Activated naive CD4-positive, alpha-beta T cell treated with anti-CD3 and anti-CD28 coated beads, Interleukin-2, amount 10 ng/mL, durations not matched to agents 7 days and 5 days (primary cell): Measurements from ENCODE around the gene CXCR4.
A peak's percentile ranks its signal among the peaks of the same experiment; 100 is the strongest.

Source experiments
- CTCF ChIA-PET: fragments of 350-600 bp; sonication (Branson Sonifier 250); formaldehyde crosslinking; loops from one replicate; lab custom pipeline; 2021; ENCODE audit warnings: antibody characterized with exemption; lab: Charles Lee
- DNase-seq: peaks from one replicate; pipeline ENCODE4 v3.0.0-alpha.2; 2020
- H3K27ac Mint-ChIP-seq: one replicate; pipeline ENCODE4 v1.8.0; 2021; ENCODE audit warnings: mild to moderate bottlenecking, moderate library complexity, mixed read lengths
- H3K27me3 Mint-ChIP-seq: one replicate; pipeline ENCODE4 v1.8.0; 2021; ENCODE audit warnings: mild to moderate bottlenecking, mixed read lengths
- H3K36me3 Mint-ChIP-seq: one replicate; pipeline ENCODE4 v1.8.0; 2021; ENCODE audit warnings: mixed read lengths
- H3K4me1 Mint-ChIP-seq: one replicate; pipeline ENCODE4 v1.8.0; 2021; ENCODE audit warnings: mixed read lengths
- H3K4me3 Mint-ChIP-seq: one replicate; pipeline ENCODE4 v1.8.0; 2021; ENCODE audit warnings: mild to moderate bottlenecking, moderate library complexity, mixed read lengths
- H3K9me3 Mint-ChIP-seq: one replicate; pipeline ENCODE4 v1.8.0; 2021; ENCODE audit warnings: mixed read lengths

The CXCR4 gene

GRCh38 chr2:136136931-136137330, 19.0 kb upstream of the CXCR4 start:
- Mint-ChIP-seq H3K36me3 (peaks cover 5% of the 10 kb centered on the region), H3K27ac (peak overlapping the region; percentile 95), H3K4me3 (no peak overlapping the region), H3K27me3 (peaks cover 32% of the 10 kb centered on the region), H3K4me1 (peaks cover 90% of the 10 kb centered on the region), H3K9me3 (no peaks in the 10 kb centered on the region)
- DNase-seq, result no peak
- CTCF ChIA-PET, result interaction anchor here (0.8 to 2.2 kb wide), 5 partner anchors 53 to 247 kb away, joined by 3 to 9 read pairs (median 3); no protein-coding TSS in a partner anchor

DNA sequence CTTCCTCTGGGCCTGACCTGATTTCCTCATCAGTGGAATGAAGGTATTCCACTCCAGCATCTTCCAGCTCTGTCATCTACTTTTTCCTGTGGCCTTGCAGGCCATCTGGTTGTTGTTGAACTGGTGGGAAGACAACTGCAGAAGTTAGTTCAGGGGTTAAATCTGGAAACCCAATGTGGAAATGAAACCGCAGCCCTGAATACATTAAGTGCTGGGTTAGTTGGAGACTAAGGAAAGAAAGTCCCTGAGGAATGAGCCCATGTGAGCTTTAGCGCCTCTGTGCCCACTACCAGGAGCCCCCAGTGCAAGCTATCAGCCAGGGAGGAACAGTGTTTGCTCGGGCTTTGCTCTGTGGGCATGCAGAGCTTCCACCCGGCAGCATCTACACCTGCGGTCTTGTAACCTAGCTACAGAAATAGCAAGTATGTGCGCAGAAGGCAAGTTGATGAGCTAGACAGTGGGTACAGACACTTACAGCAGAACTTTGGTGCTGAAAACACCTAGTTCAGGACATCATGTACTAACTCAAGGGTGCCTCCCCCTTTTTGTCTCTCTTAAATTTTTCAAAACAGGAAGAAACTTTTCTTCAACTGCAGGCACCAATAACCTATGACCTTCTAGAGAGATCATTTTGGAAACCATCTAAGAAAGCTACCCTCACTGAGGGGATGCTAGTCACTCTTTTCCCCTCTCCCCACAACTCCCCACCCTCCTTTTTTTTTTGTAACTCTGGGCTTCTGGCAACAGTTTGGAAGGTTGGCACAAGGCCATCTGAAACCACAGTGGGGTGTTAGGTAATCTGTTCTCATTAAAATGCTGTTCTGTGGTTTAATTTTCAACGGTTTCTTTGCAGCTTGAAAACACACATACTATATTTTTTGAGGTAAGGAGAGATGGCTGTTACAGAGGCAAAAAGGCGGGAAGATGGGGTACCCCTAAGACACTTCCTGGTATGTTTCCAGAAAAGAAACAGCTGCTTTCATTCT, 18.3 kb upstream of the CXCR4 start:
- DNase-seq, result peak; percentile 79

DNA sequence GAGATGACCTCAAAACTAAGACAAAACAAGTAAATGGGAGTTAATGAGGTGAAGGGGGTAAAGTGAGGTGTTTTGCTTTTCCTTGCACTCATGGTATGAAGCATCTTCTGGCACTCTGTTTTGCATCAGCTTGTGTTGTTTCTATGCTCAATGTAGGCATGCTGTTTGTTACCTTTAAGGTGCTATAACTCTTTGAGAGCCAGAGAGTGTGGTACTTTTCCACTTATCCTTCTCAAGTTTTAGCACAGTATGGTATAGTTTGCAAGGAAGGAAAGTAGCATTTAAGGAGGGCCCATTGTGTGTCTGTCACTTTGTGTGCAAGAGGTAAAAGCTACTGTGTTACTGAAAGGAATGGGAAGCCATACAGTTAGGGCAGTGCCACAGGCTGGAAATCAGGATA, 17.5 kb upstream of the CXCR4 start:
- peaks cover 28% of the 10 kb centered on the region for H3K27me3 Mint-ChIP-seq
- CTCF ChIA-PET, result interaction anchor here (1.4 to 1.7 kb wide), 2 partner anchors 78 to 209 kb away, joined by 3 to 4 read pairs; no protein-coding TSS in a partner anchor

More for the DNA sequence above, 18.3 kb upstream of the CXCR4 start:
- Mint-ChIP-seq H3K36me3 (peaks cover 5% of the 10 kb centered on the region), H3K4me3 (peak overlapping the region; percentile 17), H3K27me3 (peaks cover 28% of the 10 kb centered on the region), H3K27ac (peak overlapping the region; percentile 95), H3K9me3 (no peaks in the 10 kb centered on the region), H3K4me1 (peaks cover 93% of the 10 kb centered on the region)
- CTCF ChIA-PET, result interaction anchor here (0.8 to 2.2 kb wide), 7 partner anchors 10 to 248 kb away, joined by 3 to 9 read pairs (median 3); no protein-coding TSS in a partner anchor

DNA sequence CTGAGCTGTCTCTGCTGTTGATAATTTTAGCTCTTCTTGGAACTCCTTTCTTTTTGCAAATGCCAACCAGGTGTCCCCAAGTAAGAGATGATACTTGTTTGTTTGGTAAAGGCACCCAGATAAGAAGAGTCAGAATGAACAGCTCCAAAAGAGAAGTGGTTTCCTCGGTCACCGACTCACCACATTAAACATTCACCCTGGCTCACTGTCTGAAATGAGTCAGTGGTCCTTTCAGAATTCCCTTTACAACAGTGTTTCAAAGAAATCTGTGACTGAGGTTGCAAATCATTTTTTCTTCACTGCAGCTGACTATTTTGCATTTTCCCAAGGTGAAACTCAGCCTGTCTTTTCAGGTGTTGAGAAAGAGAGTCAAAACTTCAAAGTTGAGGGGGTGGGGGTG, 16.2 kb upstream of the CXCR4 start:
- peaks cover 22% of the 10 kb centered on the region for H3K27me3 Mint-ChIP-seq
- DNase-seq, result peak; percentile 85
- H3K4me1 Mint-ChIP-seq, result peaks cover 100% of the 10 kb centered on the region
- H3K27ac Mint-ChIP-seq, result peak overlapping the region; percentile 99
- peak overlapping the region; percentile 60 for H3K4me3 Mint-ChIP-seq
- H3K36me3 Mint-ChIP-seq, result peaks cover 9% of the 10 kb centered on the region
- no peaks in the 10 kb centered on the region for H3K9me3 Mint-ChIP-seq
- CTCF ChIA-PET, result interaction anchor here (0.6 to 3.3 kb wide), 7 partner anchors 9 to 248 kb away, joined by 3 to 9 read pairs (median 3); no protein-coding TSS in a partner anchor

More for the DNA sequence above, 17.5 kb upstream of the CXCR4 start:
- Mint-ChIP-seq H3K4me3 (no peak overlapping the region), H3K36me3 (peaks cover 8% of the 10 kb centered on the region), H3K9me3 (no peaks in the 10 kb centered on the region), H3K27ac (peak overlapping the region; percentile 95), H3K4me1 (peaks cover 98% of the 10 kb centered on the region)
- no peak for DNase-seq

GRCh38 chr2:136133586-136133985, 15.6 kb upstream of the CXCR4 start:
- peak overlapping the region; percentile 60 for H3K4me3 Mint-ChIP-seq
- DNase-seq, result no peak
- H3K36me3 Mint-ChIP-seq, result peaks cover 9% of the 10 kb centered on the region
- H3K4me1 Mint-ChIP-seq, result peaks cover 100% of the 10 kb centered on the region
- peaks cover 24% of the 10 kb centered on the region for H3K27me3 Mint-ChIP-seq
- no peaks in the 10 kb centered on the region for H3K9me3 Mint-ChIP-seq
- CTCF ChIA-PET, result interaction anchor here (0.6 to 3.3 kb wide), 8 partner anchors 8 to 248 kb away, joined by 3 to 16 read pairs (median 3); no protein-coding TSS in a partner anchor
- H3K27ac Mint-ChIP-seq, result peak overlapping the region; percentile 99

GRCh38 chr2:136133176-136133575, 15.2 kb upstream of the CXCR4 start:
- no peaks in the 10 kb centered on the region for H3K9me3 Mint-ChIP-seq
- peaks cover 99% of the 10 kb centered on the region for H3K4me1 Mint-ChIP-seq
- H3K27ac Mint-ChIP-seq, result peak overlapping the region; percentile 99
- CTCF ChIA-PET, result interaction anchor here (3.3 kb wide), 2 partner anchors 244 to 248 kb away, joined by 9 to 16 read pairs; no protein-coding TSS in a partner anchor
- H3K4me3 Mint-ChIP-seq, result peak overlapping the region; percentile 72
- DNase-seq, result no peak
- H3K27me3 Mint-ChIP-seq, result peaks cover 24% of the 10 kb centered on the region
- H3K36me3 Mint-ChIP-seq, result peaks cover 9% of the 10 kb centered on the region

- Mint-ChIP-seq H3K36me3 (peaks cover 8% of the 10 kb centered on the region), H3K9me3 (no peaks in the 10 kb centered on the region), H3K4me1 (peaks cover 99% of the 10 kb centered on the region), H3K27ac (peak overlapping the region; percentile 99), H3K27me3 (peaks cover 24% of the 10 kb centered on the region), H3K4me3 (peak overlapping the region; percentile 72)
- CTCF ChIA-PET, result interaction anchor here (3.3 kb wide), 2 partner anchors 244 to 249 kb away, joined by 9 to 16 read pairs; no protein-coding TSS in a partner anchor
- DNase-seq, result peak; percentile 39
Observed at GRCh38 chr2:136132825-136133155, 14.8 kb upstream of the CXCR4 start.

DNA sequence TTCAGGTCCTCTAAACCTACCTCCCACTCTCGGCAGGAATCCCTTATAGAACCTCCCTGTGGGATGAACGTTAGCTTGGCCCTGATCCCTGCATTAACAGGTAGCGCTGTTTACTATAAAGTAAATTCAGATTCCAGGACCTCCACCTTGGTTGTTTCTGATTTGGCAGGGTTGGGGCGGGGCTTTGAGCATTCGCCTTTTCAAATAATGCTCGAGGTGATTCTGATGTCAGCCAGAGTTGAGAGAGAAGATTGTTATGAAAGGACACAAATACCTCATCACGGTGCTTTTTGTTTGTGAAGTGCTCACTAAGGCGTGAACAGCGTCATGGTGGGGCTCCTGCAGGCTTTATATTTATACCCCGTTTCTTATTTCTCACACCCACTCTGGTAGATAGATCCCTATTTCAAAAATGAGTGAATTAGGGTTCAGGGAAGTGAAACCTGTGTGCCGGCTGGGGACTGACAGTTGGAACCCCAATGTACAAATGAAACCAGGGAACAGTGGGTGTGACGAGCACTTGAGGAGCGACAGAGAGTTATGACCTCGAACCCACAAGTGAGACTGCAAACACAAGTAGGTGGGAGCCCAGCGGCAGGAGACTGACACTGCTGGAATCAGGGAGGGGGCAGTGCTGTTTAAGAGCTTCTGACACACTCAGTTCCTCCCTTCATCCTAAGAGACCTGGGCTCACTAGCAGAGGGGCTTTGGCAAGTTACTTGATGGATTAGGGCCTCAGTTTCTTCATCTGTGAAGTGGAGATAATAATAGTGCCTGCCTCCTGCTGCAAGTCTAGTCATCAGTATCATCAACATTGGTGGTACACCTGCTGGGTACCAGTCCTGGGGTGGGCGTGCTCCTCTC, 14.2 kb upstream of the CXCR4 start:
- H3K9me3 Mint-ChIP-seq, result no peaks in the 10 kb centered on the region
- peak; percentile 85 for DNase-seq
- H3K36me3 Mint-ChIP-seq, result peaks cover 7% of the 10 kb centered on the region
- peak overlapping the region; percentile 72 for H3K4me3 Mint-ChIP-seq
- peaks cover 26% of the 10 kb centered on the region for H3K27me3 Mint-ChIP-seq
- H3K27ac Mint-ChIP-seq, result peak overlapping the region; percentile 99
- CTCF ChIA-PET, result interaction anchor here (0.7 to 3.3 kb wide), 5 partner anchors 78 to 249 kb away, joined by 3 to 16 read pairs (median 4); no protein-coding TSS in a partner anchor
- peaks cover 99% of the 10 kb centered on the region for H3K4me1 Mint-ChIP-seq

GRCh38 chr2:136131484-136131960, 13.6 kb upstream of the CXCR4 start:
- CTCF ChIA-PET, result interaction anchor here (0.7 to 3.3 kb wide), 5 partner anchors 77 to 250 kb away, joined by 3 to 16 read pairs (median 4); no protein-coding TSS in a partner anchor
- peaks cover 32% of the 10 kb centered on the region for H3K27me3 Mint-ChIP-seq
- DNase-seq, result peak; percentile 65
- peak overlapping the region; percentile 72 for H3K4me3 Mint-ChIP-seq
- H3K27ac Mint-ChIP-seq, result peak overlapping the region; percentile 99
- peaks cover 98% of the 10 kb centered on the region for H3K4me1 Mint-ChIP-seq
- peaks cover 6% of the 10 kb centered on the region for H3K36me3 Mint-ChIP-seq
- no peaks in the 10 kb centered on the region for H3K9me3 Mint-ChIP-seq

- no peak for DNase-seq
- Mint-ChIP-seq H3K27ac (peak overlapping the region; percentile 99), H3K9me3 (no peaks in the 10 kb centered on the region), H3K36me3 (peaks cover 7% of the 10 kb centered on the region), H3K4me3 (no peak overlapping the region), H3K4me1 (peaks cover 98% of the 10 kb centered on the region), H3K27me3 (peaks cover 40% of the 10 kb centered on the region)
- CTCF ChIA-PET, result interaction anchor here (1.0 to 3.3 kb wide), 4 partner anchors 12 to 250 kb away, joined by 3 to 16 read pairs (median 4); no protein-coding TSS in a partner anchor
Observed at GRCh38 chr2:136130511-136130910, 12.6 kb upstream of the CXCR4 start.

DNA sequence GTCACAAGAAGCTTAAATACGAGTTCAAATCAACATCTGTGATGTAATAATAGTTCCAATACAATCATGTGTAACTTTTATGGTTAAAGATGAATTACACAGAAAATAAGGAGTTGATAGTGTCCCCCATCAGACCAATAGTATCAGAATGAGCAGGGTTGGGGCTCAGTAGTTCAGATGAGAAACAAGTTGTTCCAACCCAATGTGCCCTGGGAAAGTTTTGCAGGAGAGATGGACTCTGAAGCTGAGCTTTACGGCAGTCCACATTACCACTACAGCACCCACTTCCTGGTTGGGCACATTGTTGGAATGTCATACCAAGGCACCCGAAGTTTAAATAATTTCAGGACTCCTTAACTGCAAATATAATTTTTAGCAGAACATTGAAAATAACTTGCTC, 12.1 kb upstream of the CXCR4 start:
- CTCF ChIA-PET, result interaction anchor here (1.0 to 1.7 kb wide), 3 partner anchors 11 to 250 kb away, joined by 3 to 6 read pairs (median 3); no protein-coding TSS in a partner anchor
- DNase-seq, result no peak
- peaks cover 42% of the 10 kb centered on the region for H3K27me3 Mint-ChIP-seq
- H3K9me3 Mint-ChIP-seq, result no peaks in the 10 kb centered on the region
- H3K4me1 Mint-ChIP-seq, result peaks cover 98% of the 10 kb centered on the region
- peak overlapping the region; percentile 99 for H3K27ac Mint-ChIP-seq
- H3K36me3 Mint-ChIP-seq, result peaks cover 7% of the 10 kb centered on the region
- H3K4me3 Mint-ChIP-seq, result peak overlapping the region; percentile 21

- peak overlapping the region; percentile 21 for H3K4me3 Mint-ChIP-seq
- H3K9me3 Mint-ChIP-seq, result no peaks in the 10 kb centered on the region
- DNase-seq, result peak; percentile 66
- CTCF ChIA-PET, result interaction anchor here (1.2 to 1.7 kb wide), 2 partner anchors 212 to 251 kb away, joined by 3 to 6 read pairs; no protein-coding TSS in a partner anchor
- peaks cover 7% of the 10 kb centered on the region for H3K36me3 Mint-ChIP-seq
- peaks cover 44% of the 10 kb centered on the region for H3K27me3 Mint-ChIP-seq
- peak overlapping the region; percentile 99 for H3K27ac Mint-ChIP-seq
- H3K4me1 Mint-ChIP-seq, result peaks cover 98% of the 10 kb centered on the region
Observed at GRCh38 chr2:136129601-136130000, 11.7 kb upstream of the CXCR4 start.

DNA sequence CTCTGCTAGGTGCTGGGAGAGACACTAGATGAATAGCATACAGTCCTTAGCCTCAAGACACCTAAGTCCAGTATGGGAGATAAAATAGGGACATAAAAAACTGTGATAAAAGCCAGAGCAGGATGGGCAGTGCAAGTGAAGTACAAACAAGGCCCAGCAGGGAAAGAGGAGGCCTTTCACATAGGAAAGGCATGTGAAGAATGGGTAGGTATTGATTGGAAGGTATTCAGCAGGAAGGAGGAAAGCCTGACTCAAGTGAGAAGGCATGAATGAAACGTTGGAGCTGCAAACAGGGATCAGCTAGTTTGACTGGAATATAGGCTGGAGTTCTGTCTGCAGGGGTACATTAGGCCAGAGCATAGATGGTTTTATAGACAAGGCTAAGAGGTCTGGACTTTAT, 11.0 kb upstream of the CXCR4 start:
- H3K4me1 Mint-ChIP-seq, result peaks cover 98% of the 10 kb centered on the region
- H3K4me3 Mint-ChIP-seq, result no peak overlapping the region
- H3K36me3 Mint-ChIP-seq, result peaks cover 8% of the 10 kb centered on the region
- no peak for DNase-seq
- H3K27ac Mint-ChIP-seq, result peak overlapping the region; percentile 99
- H3K27me3 Mint-ChIP-seq, result peaks cover 46% of the 10 kb centered on the region
- CTCF ChIA-PET, result interaction anchor here (1.7 kb wide), 1 partner anchor 252 kb away, joined by 6 read pairs; no protein-coding TSS in a partner anchor
- H3K9me3 Mint-ChIP-seq, result no peaks in the 10 kb centered on the region
